ENCODE data around the gene SLC39A1.
A peak's percentile ranks its signal among the peaks of the same experiment; 100 is the strongest.

Gene SLC39A1

GRCh38 chr1:153934746-153935145 lies 28.6 kb downstream of the SLC39A1 start:
- Histone ChIP-seq H3K27ac (ENCODE audit: low read length) (no peak overlapping the region), H3K4me3 (ENCODE audit: low read length) (no peak overlapping the region), H3K4me1 (ENCODE audit: insufficient read depth, low read length) (no peaks in the 10 kb centered on the region), H3K36me3 (ENCODE audit: insufficient read depth, low read depth, low read length) (peaks cover 85% of the 10 kb centered on the region), H3K27me3 (ENCODE audit: insufficient read depth, low read length) (no peaks in the 10 kb centered on the region), H3K9ac (ENCODE audit: low read depth, low read length) (no peak overlapping the region), H3K9me3 (ENCODE audit: insufficient read depth, low read depth, low read length) (no peaks in the 10 kb centered on the region)

- no peak overlapping the region for H3K4me3 ChIP-seq (ENCODE audit: low read length)
- no peak overlapping the region for H3K9ac ChIP-seq (ENCODE audit: low read depth, low read length)
- H3K36me3 ChIP-seq (ENCODE audit: insufficient read depth, low read depth, low read length): peaks cover 81% of the 10 kb centered on the region
- H3K4me1 ChIP-seq (ENCODE audit: insufficient read depth, low read length): no peaks in the 10 kb centered on the region
- no peaks in the 10 kb centered on the region for H3K27me3 ChIP-seq (ENCODE audit: insufficient read depth, low read length)
- no peak overlapping the region for H3K27ac ChIP-seq (ENCODE audit: low read length)
- no peaks in the 10 kb centered on the region for H3K9me3 ChIP-seq (ENCODE audit: insufficient read depth, low read depth, low read length)
Observed at GRCh38 chr1:153933955-153934354, 29.4 kb downstream of the SLC39A1 start.

- no peaks in the 10 kb centered on the region for H3K27me3 ChIP-seq (ENCODE audit: insufficient read depth, low read length)
- H3K36me3 ChIP-seq (ENCODE audit: insufficient read depth, low read depth, low read length): peaks cover 77% of the 10 kb centered on the region
Observed at GRCh38 chr1:153933430-153933829, 29.9 kb downstream of the SLC39A1 start.

GRCh38 chr1:153932156-153933131 lies 30.9 kb downstream of the SLC39A1 start:
- H3K36me3 ChIP-seq (ENCODE audit: insufficient read depth, low read depth, low read length): peaks cover 73% of the 10 kb centered on the region
- H3K9ac ChIP-seq (ENCODE audit: low read depth, low read length): no peak overlapping the region
- no peaks in the 10 kb centered on the region for H3K27me3 ChIP-seq (ENCODE audit: insufficient read depth, low read length)
- H3K4me1 ChIP-seq (ENCODE audit: insufficient read depth, low read length): no peaks in the 10 kb centered on the region
- H3K9me3 ChIP-seq (ENCODE audit: insufficient read depth, low read depth, low read length): no peaks in the 10 kb centered on the region
- H3K27ac ChIP-seq (ENCODE audit: low read length): no peak overlapping the region
- H3K4me3 ChIP-seq (ENCODE audit: low read length): no peak overlapping the region

More at GRCh38 chr1:153933430-153933829, 29.9 kb downstream of the SLC39A1 start:
- no peaks in the 10 kb centered on the region for H3K9me3 ChIP-seq (ENCODE audit: insufficient read depth, low read depth, low read length)
- no peak overlapping the region for H3K9ac ChIP-seq (ENCODE audit: low read depth, low read length)
- no peaks in the 10 kb centered on the region for H3K4me1 ChIP-seq (ENCODE audit: insufficient read depth, low read length)
- no peak overlapping the region for H3K4me3 ChIP-seq (ENCODE audit: low read length)
- H3K27ac ChIP-seq (ENCODE audit: low read length): no peak overlapping the region

GRCh38 chr1:153929981-153930948 lies 33.1 kb downstream of the SLC39A1 start:
- Histone ChIP-seq H3K36me3 (ENCODE audit: insufficient read depth, low read depth, low read length) (peaks cover 52% of the 10 kb centered on the region), H3K27me3 (ENCODE audit: insufficient read depth, low read length) (no peaks in the 10 kb centered on the region), H3K4me1 (ENCODE audit: insufficient read depth, low read length) (no peaks in the 10 kb centered on the region)

GRCh38 chr1:153929426-153929825 lies 33.9 kb downstream of the SLC39A1 start:
- Histone ChIP-seq H3K36me3 (ENCODE audit: insufficient read depth, low read depth, low read length) (peaks cover 45% of the 10 kb centered on the region), H3K4me1 (ENCODE audit: insufficient read depth, low read length) (no peaks in the 10 kb centered on the region), H3K9me3 (ENCODE audit: insufficient read depth, low read depth, low read length) (no peaks in the 10 kb centered on the region), H3K27ac (ENCODE audit: low read length) (no peak overlapping the region), H3K27me3 (ENCODE audit: insufficient read depth, low read length) (no peaks in the 10 kb centered on the region), H3K4me3 (ENCODE audit: low read length) (no peak overlapping the region), H3K9ac (ENCODE audit: low read depth, low read length) (no peak overlapping the region)

More at GRCh38 chr1:153929981-153930948, 33.1 kb downstream of the SLC39A1 start:
- Histone ChIP-seq H3K4me3 (ENCODE audit: low read length) (no peak overlapping the region), H3K9me3 (ENCODE audit: insufficient read depth, low read depth, low read length) (no peaks in the 10 kb centered on the region), H3K9ac (ENCODE audit: low read depth, low read length) (no peak overlapping the region), H3K27ac (ENCODE audit: low read length) (no peak overlapping the region)

- Histone ChIP-seq H3K27ac (ENCODE audit: low read length) (no peak overlapping the region), H3K9ac (ENCODE audit: low read depth, low read length) (no peak overlapping the region), H3K27me3 (ENCODE audit: insufficient read depth, low read length) (no peaks in the 10 kb centered on the region), H3K4me1 (ENCODE audit: insufficient read depth, low read length) (no peaks in the 10 kb centered on the region), H3K4me3 (ENCODE audit: low read length) (no peak overlapping the region), H3K9me3 (ENCODE audit: insufficient read depth, low read depth, low read length) (no peaks in the 10 kb centered on the region), H3K36me3 (ENCODE audit: insufficient read depth, low read depth, low read length) (peaks cover 39% of the 10 kb centered on the region)
Observed at GRCh38 chr1:153928791-153929341, 34.5 kb downstream of the SLC39A1 start.

GRCh38 chr1:153928245-153928644 lies 35.1 kb downstream of the SLC39A1 start:
- Histone ChIP-seq H3K27me3 (ENCODE audit: insufficient read depth, low read length) (no peaks in the 10 kb centered on the region), H3K4me3 (ENCODE audit: low read length) (no peak overlapping the region), H3K9me3 (ENCODE audit: insufficient read depth, low read depth, low read length) (no peaks in the 10 kb centered on the region), H3K27ac (ENCODE audit: low read length) (no peak overlapping the region), H3K4me1 (ENCODE audit: insufficient read depth, low read length) (no peaks in the 10 kb centered on the region), H3K36me3 (ENCODE audit: insufficient read depth, low read depth, low read length) (peaks cover 33% of the 10 kb centered on the region; the same call in 1 of the 2 replicates), H3K9ac (ENCODE audit: low read depth, low read length) (no peak overlapping the region)

- H3K9me3 ChIP-seq (ENCODE audit: insufficient read depth, low read depth, low read length): no peaks in the 10 kb centered on the region
- no peak overlapping the region for H3K27ac ChIP-seq (ENCODE audit: low read length)
- H3K4me1 ChIP-seq (ENCODE audit: insufficient read depth, low read length): no peaks in the 10 kb centered on the region; the same call in 1 of the 2 replicates
- no peak overlapping the region for H3K9ac ChIP-seq (ENCODE audit: low read depth, low read length)
- H3K4me3 ChIP-seq (ENCODE audit: low read length): no peak overlapping the region
- no peaks in the 10 kb centered on the region for H3K27me3 ChIP-seq (ENCODE audit: insufficient read depth, low read length)
- peaks cover 19% of the 10 kb centered on the region; the same call in 1 of the 2 replicates for H3K36me3 ChIP-seq (ENCODE audit: insufficient read depth, low read depth, low read length)
Observed at GRCh38 chr1:153926405-153926804, 36.9 kb downstream of the SLC39A1 start.

- H3K36me3 ChIP-seq (ENCODE audit: insufficient read depth, low read depth, low read length): peaks cover 5% of the 10 kb centered on the region; the same call in 1 of the 2 replicates
- H3K27ac ChIP-seq (ENCODE audit: low read length): peak within 1 kb of the TSS; percentile 90
- peak within 1 kb of the TSS; percentile 94 for H3K4me3 ChIP-seq (ENCODE audit: low read length)
- H3K27me3 ChIP-seq (ENCODE audit: insufficient read depth, low read length): no peaks in the 10 kb centered on the region
- H3K9me3 ChIP-seq (ENCODE audit: insufficient read depth, low read depth, low read length): no peaks in the 10 kb centered on the region
- H3K4me1 ChIP-seq (ENCODE audit: insufficient read depth, low read length): peaks cover 15% of the 10 kb centered on the region
- H3K9ac ChIP-seq (ENCODE audit: low read depth, low read length): peak within 1 kb of the TSS; percentile 96
Observed at GRCh38 chr1:153922972-153923925, 40.1 kb downstream of the SLC39A1 start, which contains the start of gene GATAD2B. TSS of gene GATAD2B (minus strand) at chr1:153922972. CDS start at chr1:153828347, 94,625 bp downstream.
